Calu3 (cell line): ENCODE results near the gene PLLP. TPM values are rescaled to one million over a fixed set of nuclear protein-coding genes. Genes with fewer than 3 reads are reported as not detected.
A peak's percentile ranks its signal among the peaks of the same experiment; 100 is the strongest.

Experiments used
- BruUV-seq: library from RNA; stranded (reverse); fragments of 400-500 nt; replicated peaks from 2 replicates; lab custom pipeline; 2021; lab: Mats Ljungman, UMichigan
- CTCF ChIA-PET: fragments of 300-600 bp; sonication (Branson Sonifier 250); formaldehyde crosslinking; loops from one replicate; lab custom pipeline; 2022; ENCODE audit warnings: antibody characterized with exemption; lab: Charles Lee
- DNase-seq: peaks from one replicate; pipeline ENCODE4 v3.0.0; 2022
- H3K27ac Mint-ChIP-seq: one replicate; pipeline ENCODE4 v1.8.0; 2022; ENCODE audit warnings: mixed read lengths; ENCODE audit not compliant: unreplicated experiment
- H3K27me3 Mint-ChIP-seq: one replicate; pipeline ENCODE4 v1.8.0; 2022; ENCODE audit warnings: mixed read lengths; ENCODE audit not compliant: unreplicated experiment
- H3K36me3 Mint-ChIP-seq: one replicate; pipeline ENCODE4 v1.8.0; 2022; ENCODE audit warnings: mild to moderate bottlenecking, moderate library complexity, mixed read lengths; ENCODE audit not compliant: insufficient read depth, unreplicated experiment
- H3K4me1 Mint-ChIP-seq: one replicate; pipeline ENCODE4 v1.8.0; 2022; ENCODE audit warnings: mild to moderate bottlenecking, low read depth, mixed read lengths; ENCODE audit not compliant: unreplicated experiment
- H3K4me3 Mint-ChIP-seq: one replicate; pipeline ENCODE4 v1.8.0; 2022; ENCODE audit warnings: mild to moderate bottlenecking, low read depth, moderate library complexity, mixed read lengths; ENCODE audit not compliant: unreplicated experiment
- H3K9me3 Mint-ChIP-seq: one replicate; pipeline ENCODE4 v1.8.0; 2022; ENCODE audit warnings: low read depth, mixed read lengths; ENCODE audit not compliant: unreplicated experiment
- intact Hi-C: fragments of 100-400 bp; cut with micrococcal nuclease; formaldehyde crosslinking; loops from one replicate; pipeline ENCODE4 v1.10.0; 2022; ENCODE audit not compliant: unreplicated experiment
- total RNA-seq: library from RNA; stranded (reverse); gene quantifications from 2 replicates; pipeline ENCODE4 v1.2.3, GENCODE V29; 2022
- TF ChIP-seq, protein P1 (sequence below): fragments of 200-600 bp; IDR thresholded peaks from one replicate; pipeline ENCODE4 v1.8.0; 2022; ENCODE audit warnings: antibody characterized with exemption; ENCODE audit not compliant: unreplicated experiment

The PLLP gene
- total RNA-seq, 1 experiment from 2014 or later, result 38.3 TPM

DNA sequence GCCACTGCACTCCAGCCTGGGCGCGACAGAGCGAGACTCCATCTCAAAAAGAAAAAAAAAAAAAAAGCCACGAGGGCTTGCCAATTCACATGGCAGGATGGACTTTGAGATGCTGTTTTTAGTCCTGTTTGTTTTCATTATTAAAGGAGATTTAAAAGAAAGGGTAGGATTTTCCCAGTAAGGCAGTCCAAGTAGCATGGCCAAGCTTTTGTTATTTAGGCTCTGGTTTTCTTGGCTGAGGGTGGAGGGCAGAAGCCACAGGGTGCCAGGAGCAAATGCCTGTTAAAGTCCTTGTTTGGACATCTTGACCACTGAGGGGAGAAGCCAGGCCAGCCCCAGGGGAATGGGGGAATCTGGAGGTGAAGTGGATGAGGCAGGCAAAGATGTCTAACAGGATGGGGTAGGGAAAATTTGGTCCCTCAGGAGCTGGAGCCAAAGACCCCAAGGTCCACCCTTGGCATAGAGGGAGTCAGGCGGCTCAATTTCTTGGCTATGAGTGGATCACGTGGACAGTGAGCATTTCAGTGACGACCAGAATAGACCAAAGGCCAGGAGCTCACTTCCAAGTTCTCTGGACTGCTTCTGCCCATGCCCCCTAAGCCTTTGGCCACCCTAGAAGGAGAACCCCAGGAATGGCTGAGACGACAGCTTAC is 20.8 kb upstream of the PLLP start:
- peaks cover 10% of the 10 kb centered on the region for H3K36me3 Mint-ChIP-seq
- CTCF ChIA-PET, result interaction anchor here (0.7 to 1.1 kb wide), 2 partner anchors 9 to 72 kb away, joined by 5 to 7 read pairs; no protein-coding TSS in a partner anchor
- no peaks in the 10 kb centered on the region for H3K27me3 Mint-ChIP-seq
- DNase-seq, result no peak
- H3K4me1 Mint-ChIP-seq, result peaks cover 41% of the 10 kb centered on the region
- H3K27ac Mint-ChIP-seq, result peak overlapping the region; percentile 81
- intact Hi-C loops, result loop anchor here (2.0 kb wide), 1 partner anchor 62 kb away; no protein-coding TSS in a partner anchor
- H3K4me3 Mint-ChIP-seq, result no peak overlapping the region
- TF ChIP-seq, protein P1, sequence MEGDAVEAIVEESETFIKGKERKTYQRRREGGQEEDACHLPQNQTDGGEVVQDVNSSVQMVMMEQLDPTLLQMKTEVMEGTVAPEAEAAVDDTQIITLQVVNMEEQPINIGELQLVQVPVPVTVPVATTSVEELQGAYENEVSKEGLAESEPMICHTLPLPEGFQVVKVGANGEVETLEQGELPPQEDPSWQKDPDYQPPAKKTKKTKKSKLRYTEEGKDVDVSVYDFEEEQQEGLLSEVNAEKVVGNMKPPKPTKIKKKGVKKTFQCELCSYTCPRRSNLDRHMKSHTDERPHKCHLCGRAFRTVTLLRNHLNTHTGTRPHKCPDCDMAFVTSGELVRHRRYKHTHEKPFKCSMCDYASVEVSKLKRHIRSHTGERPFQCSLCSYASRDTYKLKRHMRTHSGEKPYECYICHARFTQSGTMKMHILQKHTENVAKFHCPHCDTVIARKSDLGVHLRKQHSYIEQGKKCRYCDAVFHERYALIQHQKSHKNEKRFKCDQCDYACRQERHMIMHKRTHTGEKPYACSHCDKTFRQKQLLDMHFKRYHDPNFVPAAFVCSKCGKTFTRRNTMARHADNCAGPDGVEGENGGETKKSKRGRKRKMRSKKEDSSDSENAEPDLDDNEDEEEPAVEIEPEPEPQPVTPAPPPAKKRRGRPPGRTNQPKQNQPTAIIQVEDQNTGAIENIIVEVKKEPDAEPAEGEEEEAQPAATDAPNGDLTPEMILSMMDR, result no peak
- H3K9me3 Mint-ChIP-seq, result no peaks in the 10 kb centered on the region
- no TSS peak for BruUV-seq

DNA sequence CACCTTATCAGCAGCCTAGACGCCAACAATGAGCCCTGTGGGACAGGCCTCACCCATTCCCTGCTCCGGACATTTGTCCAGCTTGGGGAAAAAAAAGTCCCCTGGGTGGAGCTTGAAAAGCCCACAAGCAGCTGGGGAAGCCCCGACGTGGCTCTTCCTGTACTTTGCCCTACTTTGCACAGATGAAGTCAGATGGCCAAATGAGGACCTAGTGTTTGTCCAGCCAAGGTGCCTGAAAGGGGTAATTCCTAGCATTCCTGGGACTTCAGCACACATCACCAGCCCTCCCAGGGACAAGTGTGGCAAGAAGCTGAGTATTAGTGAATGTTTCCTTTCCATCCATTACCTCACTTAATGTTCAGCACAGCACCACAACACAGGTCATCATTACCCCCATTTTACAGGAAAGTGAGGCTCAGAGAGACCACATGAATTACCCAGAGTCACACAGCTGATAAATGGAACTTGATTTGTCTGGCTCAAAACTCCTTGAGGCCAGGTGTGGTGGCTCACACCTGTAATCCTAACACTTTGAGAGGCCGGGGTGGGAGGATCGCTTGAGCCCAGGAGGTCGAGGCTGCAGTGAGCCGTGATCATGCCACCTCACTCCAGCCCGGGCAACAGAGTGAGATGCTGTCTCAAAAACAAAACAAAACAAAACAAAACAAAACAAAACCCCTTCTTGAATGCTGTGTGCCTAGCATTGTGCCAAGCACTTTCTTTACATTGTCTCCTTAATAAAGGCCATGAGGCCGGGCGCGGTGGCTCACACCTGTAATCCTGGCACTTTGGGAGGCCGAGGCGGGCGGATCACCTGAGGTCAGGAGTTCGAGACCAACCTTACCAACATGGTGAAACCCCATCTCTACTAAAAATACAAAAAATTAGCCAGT is 19.9 kb upstream of the PLLP start:
- H3K27ac Mint-ChIP-seq, result peak overlapping the region; percentile 81
- H3K4me3 Mint-ChIP-seq, result peak overlapping the region; percentile 22
- H3K4me1 Mint-ChIP-seq, result peaks cover 41% of the 10 kb centered on the region

DNA sequence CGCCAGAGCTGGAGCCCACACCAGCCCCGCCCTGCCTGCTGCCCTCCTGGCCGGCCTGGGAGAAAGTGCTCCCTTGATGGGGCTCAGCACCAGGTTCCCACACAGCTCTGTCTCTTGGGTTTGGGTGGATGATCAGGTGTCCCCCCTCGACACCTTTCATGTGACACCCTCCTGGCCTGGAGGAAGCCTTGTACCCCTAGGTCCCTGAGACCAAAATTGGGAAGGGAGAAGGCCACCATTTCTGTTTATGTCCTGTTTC is 19.4 kb upstream of the PLLP start:
- H3K4me1 Mint-ChIP-seq, result peaks cover 41% of the 10 kb centered on the region
- H3K27ac Mint-ChIP-seq, result peak overlapping the region; percentile 81
- H3K9me3 Mint-ChIP-seq, result no peaks in the 10 kb centered on the region
- H3K4me3 Mint-ChIP-seq, result peak overlapping the region; percentile 22
- BruUV-seq, result TSS peak; percentile 88
- intact Hi-C loops, result loop anchor here (1.0 to 5.0 kb wide), 4 partner anchors 38 to 222 kb away; no protein-coding TSS in a partner anchor
- H3K36me3 Mint-ChIP-seq, result peaks cover 10% of the 10 kb centered on the region
- CTCF ChIA-PET, result interaction anchor here (0.6 to 5.0 kb wide), 16 partner anchors 10 to 121 kb away, joined by 3 to 80 read pairs (median 4); partner anchors contain the start of genes ARL2BP and CX3CL1
- no peaks in the 10 kb centered on the region for H3K27me3 Mint-ChIP-seq
- DNase-seq, result no peak
- TF ChIP-seq, protein P1, result no peak

More for the DNA sequence above, 19.9 kb upstream of the PLLP start:
- intact Hi-C loops, result loop anchor here (1.0 to 5.0 kb wide), 4 partner anchors 38 to 222 kb away; no protein-coding TSS in a partner anchor
- Mint-ChIP-seq H3K9me3 (no peaks in the 10 kb centered on the region), H3K36me3 (peaks cover 10% of the 10 kb centered on the region), H3K27me3 (no peaks in the 10 kb centered on the region)
- BruUV-seq, result no TSS peak
- CTCF ChIA-PET, result interaction anchor here (0.6 to 5.0 kb wide), 16 partner anchors 10 to 120 kb away, joined by 3 to 80 read pairs (median 4); partner anchors contain the start of genes ARL2BP and CX3CL1
- peak; percentile 94 for DNase-seq
- TF ChIP-seq, protein P1, result no peak
